GM21723 (cell line): ENCODE results near the gene AGTRAP.

Experiments
- ATAC-seq: cut with Tn5 transposase; IDR thresholded peaks from one replicate; pipeline ENCODE4 v1.9.1; 2021; ENCODE audit warnings: mild to moderate bottlenecking, moderate library complexity; ENCODE audit not compliant: unreplicated experiment

The AGTRAP gene

GRCh38 chr1:11731691-11732283 is 4.1 kb upstream of the AGTRAP start:
- no peak for ATAC-seq

GRCh38 chr1:11733306-11733705 is 2.6 kb upstream of the AGTRAP start:
- no peak for ATAC-seq

- ATAC-seq = no peak
Observed at GRCh38 chr1:11735531-11735853, 444 bp upstream of the AGTRAP start.

GRCh38 chr1:11736746-11737639 is 1.1 kb downstream of the AGTRAP start:
- ATAC-seq = peak; percentile 34

- ATAC-seq = no peak
Observed at GRCh38 chr1:11738096-11738495, 2.2 kb downstream of the AGTRAP start.

- ATAC-seq = no peak
Observed at GRCh38 chr1:11738783-11739182, 2.8 kb downstream of the AGTRAP start.

- ATAC-seq = no peak
Observed at GRCh38 chr1:11740258-11741192, 4.6 kb downstream of the AGTRAP start.

- no peak for ATAC-seq
Observed at GRCh38 chr1:11741482-11741881, 5.5 kb downstream of the AGTRAP start.

GRCh38 chr1:11741919-11742558 is 6.1 kb downstream of the AGTRAP start:
- ATAC-seq = no peak

- ATAC-seq = no peak
Observed at GRCh38 chr1:11744287-11744686, 8.4 kb downstream of the AGTRAP start.

GRCh38 chr1:11746092-11746491 is 10.2 kb downstream of the AGTRAP start:
- ATAC-seq = no peak

- no peak for ATAC-seq
Observed at GRCh38 chr1:11746795-11747487, 11.0 kb downstream of the AGTRAP start.

- no peak for ATAC-seq
Observed at GRCh38 chr1:11748294-11749202, 12.6 kb downstream of the AGTRAP start.

GRCh38 chr1:11749203-11749689 is 13.3 kb downstream of the AGTRAP start:
- ATAC-seq = no peak

GRCh38 chr1:11749996-11750395 is 14.1 kb downstream of the AGTRAP start:
- no peak for ATAC-seq

- no peak for ATAC-seq
Observed at GRCh38 chr1:11751087-11751486, 15.2 kb downstream of the AGTRAP start.

GRCh38 chr1:11752359-11753088 is 16.6 kb downstream of the AGTRAP start:
- ATAC-seq = no peak

GRCh38 chr1:11753555-11754208 is 17.7 kb downstream of the AGTRAP start:
- no peak for ATAC-seq
